Measurements from ENCODE around the gene UTP25.
"Not testable (repeated sequence)": the region's sequence is repeated elsewhere in the genome, so short reads cannot be mapped to it uniquely, and the experiment has no call there.

The UTP25 gene

DNA sequence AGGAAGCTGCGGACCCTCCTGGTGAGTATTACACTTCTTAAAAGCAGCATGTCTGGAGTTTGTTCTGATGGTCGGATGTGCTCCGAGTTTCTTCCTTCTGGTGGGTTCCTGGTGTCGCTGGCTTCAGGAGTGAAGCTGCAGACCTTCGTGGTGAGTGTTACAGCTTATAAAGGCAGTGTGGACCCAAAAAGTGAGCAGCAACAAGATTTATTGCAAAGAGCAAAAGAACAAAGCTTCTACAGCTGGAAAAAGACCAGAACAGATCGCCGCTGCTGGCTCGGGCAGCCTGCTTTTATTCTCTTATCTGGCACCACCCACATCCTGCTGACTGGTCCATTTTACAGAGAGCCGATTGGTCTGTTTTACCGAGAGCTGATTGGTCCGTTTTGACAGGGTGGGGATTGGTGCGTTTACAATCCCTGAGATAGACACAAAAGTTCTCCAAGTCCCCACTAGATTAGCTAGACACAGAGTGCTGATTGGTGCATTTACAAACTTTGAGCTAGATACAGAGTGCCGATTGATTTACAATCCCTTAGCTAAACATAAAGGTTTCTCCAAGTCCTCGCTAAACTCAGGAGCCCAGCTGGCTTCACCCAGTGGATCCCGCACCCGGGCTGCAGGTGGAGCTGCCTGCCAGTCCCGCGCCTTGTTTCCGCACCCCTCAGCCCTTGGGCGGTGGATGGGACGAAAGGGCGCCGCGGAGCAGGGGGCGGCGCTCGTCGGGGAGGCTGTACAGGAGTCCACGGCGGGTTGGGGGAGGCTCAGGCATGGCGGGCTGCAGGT lies 60.7 kb downstream of the UTP25 start:
- in situ Hi-C loops (cut with MboI; ENCODE audit: low sequenced_read_pairs) = not testable (repeated sequence)

DNA sequence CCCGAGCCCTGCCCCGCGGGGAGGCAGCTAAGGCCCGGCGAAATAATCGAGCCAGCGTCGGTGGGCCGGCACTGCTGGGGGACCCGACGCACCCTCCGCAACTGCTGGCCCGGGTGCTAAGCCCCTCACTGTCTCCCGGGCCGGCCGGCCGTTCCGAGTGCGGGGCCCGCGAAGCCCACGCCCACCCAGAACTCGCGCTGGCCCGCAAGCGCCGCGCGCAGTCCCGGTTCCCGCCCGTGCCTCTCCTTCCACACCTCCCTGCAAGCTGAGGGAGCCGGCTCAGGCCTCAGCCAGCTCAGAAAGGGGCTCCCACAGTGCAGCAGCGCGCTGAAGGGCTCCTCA lies 61.3 kb downstream of the UTP25 start:
- in situ Hi-C loops (cut with MboI; ENCODE audit: low sequenced_read_pairs) = no loop called here

DNA sequence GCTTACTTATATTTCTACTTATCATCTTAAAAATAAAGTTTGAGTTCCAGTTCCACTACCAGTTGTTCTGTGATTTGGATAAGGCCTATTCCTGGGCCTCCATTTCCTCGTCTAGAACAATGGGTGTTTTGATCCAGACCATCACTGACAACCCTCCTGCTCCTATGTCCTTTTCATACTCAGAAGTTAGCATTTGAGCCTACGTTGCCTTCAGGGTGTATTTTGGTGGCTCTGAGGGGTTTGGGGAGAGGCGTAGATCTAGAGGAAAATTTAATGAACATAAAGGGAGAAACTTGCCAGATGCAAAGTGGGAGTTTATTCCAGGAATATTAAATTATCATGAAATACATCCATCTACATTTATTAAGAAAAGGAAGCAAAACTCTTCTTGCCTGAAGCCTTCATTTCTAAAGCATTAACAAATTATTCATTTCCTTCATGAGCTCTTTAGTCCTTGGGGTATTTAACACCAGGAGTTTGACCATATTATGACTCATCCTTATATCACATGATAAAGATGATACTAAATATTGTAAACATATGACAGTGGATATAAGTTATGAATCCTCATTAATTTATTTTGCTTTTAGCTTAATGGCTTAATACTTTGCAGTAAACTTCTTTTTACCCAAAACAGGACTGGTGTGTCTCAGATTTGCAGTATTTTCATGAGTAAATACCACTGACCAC lies 63.0 kb downstream of the UTP25 start:
- in situ Hi-C loops (cut with MboI; ENCODE audit: low sequenced_read_pairs) = no loop called here

DNA sequence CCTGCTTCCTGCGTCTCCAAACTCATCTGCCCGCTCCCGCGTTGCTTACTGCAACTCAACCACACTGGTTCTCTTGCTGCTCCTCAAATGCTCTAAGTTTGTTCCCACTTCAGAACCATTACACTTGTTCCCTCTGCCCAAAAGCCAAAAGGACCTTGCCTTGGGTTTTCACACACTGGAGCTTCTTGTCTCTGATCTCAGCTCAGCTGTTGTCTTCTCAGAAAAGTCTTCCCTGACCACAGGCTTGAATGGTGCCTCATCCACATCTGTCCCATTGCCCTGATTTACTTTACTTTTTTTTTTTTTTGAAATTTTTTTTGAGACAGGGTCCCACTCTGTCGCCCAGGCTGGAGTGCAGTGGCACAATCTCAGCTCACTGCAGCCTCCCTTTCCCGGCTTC lies 66.0 kb downstream of the UTP25 start:
- in situ Hi-C loops (cut with MboI; ENCODE audit: low sequenced_read_pairs) = no loop called here

- in situ Hi-C loops (cut with MboI; ENCODE audit: low sequenced_read_pairs) = no loop called here
These were observed 67.9 kb downstream of the UTP25 start for GRCh38 chr1:209895709-209896108.

- in situ Hi-C loops (cut with MboI; ENCODE audit: low sequenced_read_pairs) = no loop called here
These were observed 68.6 kb downstream of the UTP25 start for GRCh38 chr1:209896346-209896745.

DNA sequence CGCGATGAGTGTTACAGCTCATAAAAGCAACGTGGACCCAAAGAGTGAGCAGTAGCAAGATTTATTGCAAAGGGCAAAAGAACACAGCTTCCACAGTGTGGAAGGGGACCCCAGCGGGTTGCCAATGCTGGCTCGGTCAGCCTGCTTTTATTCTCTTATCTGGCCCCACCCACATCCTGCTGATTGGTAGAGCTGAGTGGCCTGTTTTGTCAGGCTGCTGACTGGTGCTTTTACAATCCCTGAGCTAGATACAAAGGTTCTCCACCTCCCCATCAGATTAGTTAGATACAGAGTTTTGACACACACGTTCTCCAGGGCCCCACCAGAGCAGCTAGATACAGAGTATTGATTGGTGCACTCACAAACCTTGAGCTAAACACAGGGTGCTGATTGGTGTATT lies 70.5 kb downstream of the UTP25 start:
- in situ Hi-C loops (cut with MboI; ENCODE audit: low sequenced_read_pairs) = not testable (repeated sequence)

DNA sequence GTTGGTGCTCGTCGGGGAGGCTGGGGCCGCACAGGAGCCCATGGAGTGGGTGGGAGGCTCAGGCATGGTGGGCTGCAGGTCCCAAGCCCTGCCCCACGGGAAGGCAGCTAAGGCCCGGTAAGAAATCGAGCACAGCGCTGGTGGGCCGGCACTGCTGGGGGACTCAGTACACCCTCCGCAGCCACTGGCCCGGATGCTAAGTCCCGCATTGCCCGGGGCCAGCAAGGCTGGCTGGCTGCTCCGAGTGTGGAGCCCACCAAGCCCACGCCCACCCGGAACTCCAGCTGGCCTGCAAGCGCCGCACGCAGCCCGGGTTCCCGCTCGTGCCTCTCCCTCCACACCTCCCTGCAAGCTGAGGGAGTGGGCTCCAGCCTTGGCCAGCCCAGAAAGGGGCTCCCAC lies 71.1 kb downstream of the UTP25 start:
- in situ Hi-C loops (cut with MboI; ENCODE audit: low sequenced_read_pairs) = not testable (repeated sequence)

- in situ Hi-C loops (cut with MboI; ENCODE audit: low sequenced_read_pairs) = no loop called here
These were observed 72.2 kb downstream of the UTP25 start for GRCh38 chr1:209899948-209900347.

DNA sequence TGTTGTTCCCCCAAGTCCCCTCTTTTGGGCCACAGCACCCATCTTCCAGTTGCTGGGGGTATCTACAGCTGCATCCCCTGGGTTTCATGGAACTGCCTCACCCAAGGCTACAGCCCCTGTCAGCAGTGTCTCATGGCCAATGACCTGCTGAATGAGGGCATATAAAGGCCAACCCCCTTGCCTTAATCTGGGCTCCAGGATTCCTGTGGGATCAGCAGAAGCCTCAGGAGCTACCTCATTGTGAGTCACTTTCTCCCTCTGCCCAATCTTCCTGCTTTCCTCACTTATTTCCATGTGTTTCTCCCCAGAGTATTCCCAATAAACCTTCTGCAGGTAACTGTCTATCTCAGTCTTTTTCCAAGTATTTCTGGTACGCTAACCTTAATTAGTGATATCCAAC lies 73.0 kb downstream of the UTP25 start:
- in situ Hi-C loops (cut with MboI; ENCODE audit: low sequenced_read_pairs) = no loop called here

- in situ Hi-C loops (cut with MboI; ENCODE audit: low sequenced_read_pairs) = no loop called here
These were observed 73.4 kb downstream of the UTP25 start for GRCh38 chr1:209901211-209901610.

- in situ Hi-C loops (cut with MboI; ENCODE audit: low sequenced_read_pairs) = not testable (repeated sequence)
These were observed 77.0 kb downstream of the UTP25 start for GRCh38 chr1:209904774-209905173.

Data from HL-60/S4 treated with phorbol 12-myristate 13-acetate at 8.2 ng/mL for 4 days and 3 days (cell line).